ENCODE measurements around the gene CSF3R. TPM values are rescaled to one million over a fixed set of nuclear protein-coding genes. Genes with fewer than 3 reads are reported as not detected.

The CSF3R gene
- polyA plus RNA-seq, 1 of the 3 experiments (the other 2 are of a cell fraction) = not detected

DNA sequence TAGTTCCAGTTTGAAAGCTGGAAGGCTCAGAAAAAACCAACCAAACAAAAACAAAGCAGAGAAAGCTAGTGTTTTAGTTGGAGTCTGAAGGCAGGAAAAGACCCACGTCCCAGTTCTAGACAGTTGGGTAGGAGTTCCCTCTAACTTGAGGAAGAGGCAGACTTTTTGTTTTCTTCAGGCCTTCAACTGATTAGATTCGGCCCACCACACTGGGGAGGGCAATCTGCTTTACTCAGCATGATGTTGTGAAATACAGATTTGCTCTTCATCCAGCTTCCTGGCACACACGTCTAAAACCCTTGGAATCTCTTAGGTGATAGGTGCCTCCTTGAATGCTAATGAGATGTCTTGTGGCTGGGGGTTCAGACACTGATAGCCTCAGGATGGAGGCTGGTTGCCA, 49.1 kb upstream of the CSF3R start (continued):
- TF ChIP-seq IRF3 (IDR thresholded peaks at IDR 0.05; ENCODE audit: low read depth, low read length) (no peak), YY1 (IDR thresholded peaks at IDR 0.05; ENCODE audit: low read depth) (no peak), USF1 (IDR thresholded peaks at IDR 0.05; ENCODE audit: borderline replicate concordance, low read depth) (no peak), MEF2A (IDR thresholded peaks at IDR 0.05; ENCODE audit: borderline replicate concordance, low read depth) (no peak), TAF1 (IDR thresholded peaks at IDR 0.05; ENCODE audit: borderline replicate concordance, low read depth, low read length) (no peak), TEAD4 (IDR thresholded peaks at IDR 0.05; ENCODE audit: borderline replicate concordance, insufficient read depth) (no peak), TCF12 (IDR thresholded peaks at IDR 0.05) (no peak)
- TF ChIP-seq, protein P1, sequence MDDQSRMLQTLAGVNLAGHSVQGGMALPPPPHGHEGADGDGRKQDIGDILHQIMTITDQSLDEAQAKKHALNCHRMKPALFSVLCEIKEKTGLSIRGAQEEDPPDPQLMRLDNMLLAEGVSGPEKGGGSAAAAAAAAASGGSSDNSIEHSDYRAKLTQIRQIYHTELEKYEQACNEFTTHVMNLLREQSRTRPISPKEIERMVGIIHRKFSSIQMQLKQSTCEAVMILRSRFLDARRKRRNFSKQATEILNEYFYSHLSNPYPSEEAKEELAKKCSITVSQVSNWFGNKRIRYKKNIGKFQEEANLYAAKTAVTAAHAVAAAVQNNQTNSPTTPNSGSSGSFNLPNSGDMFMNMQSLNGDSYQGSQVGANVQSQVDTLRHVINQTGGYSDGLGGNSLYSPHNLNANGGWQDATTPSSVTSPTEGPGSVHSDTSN (IDR thresholded peaks at IDR 0.05) = no peak

GRCh38 chr1:36530791-36531190, 48.1 kb upstream of the CSF3R start:
- TF ChIP-seq RXRA (IDR thresholded peaks at IDR 0.05; ENCODE audit: borderline replicate concordance, low read depth) = no peak
- TF ChIP-seq SIN3A (IDR thresholded peaks at IDR 0.05; ENCODE audit: borderline replicate concordance, low read depth, low read length) = no peak
- TF ChIP-seq USF1 (IDR thresholded peaks at IDR 0.05; ENCODE audit: borderline replicate concordance, low read depth) = no peak
- no peak for TF ChIP-seq FOXJ3 (CRISPR knock-in tag; IDR thresholded peaks at IDR 0.05)
- TF ChIP-seq RAD21 (IDR thresholded peaks at IDR 0.05; ENCODE audit: low read length) = no peak
- TF ChIP-seq EZH2phosphoT487 (IDR thresholded peaks at IDR 0.05; ENCODE audit: borderline replicate concordance, low read depth) = no peak
- TF ChIP-seq CHD2 (IDR thresholded peaks at IDR 0.05; ENCODE audit: low read length, partially characterized antibody) = no peak
- no peak for TF ChIP-seq SMC3 (IDR thresholded peaks at IDR 0.05; ENCODE audit: low read depth, low read length)
- no peak for TF ChIP-seq NRF1 (IDR thresholded peaks at IDR 0.05; ENCODE audit: low read depth, low read length)
- TF ChIP-seq TCF12 (IDR thresholded peaks at IDR 0.05) = no peak
- TF ChIP-seq GABPA (IDR thresholded peaks at IDR 0.05; ENCODE audit: low read depth) = no peak
- TF ChIP-seq FOSL2 (IDR thresholded peaks at IDR 0.05; ENCODE audit: borderline replicate concordance, low read depth) = no peak
- no peak for TF ChIP-seq ELF1 (IDR thresholded peaks at IDR 0.05)
- TF ChIP-seq POLR2AphosphoS5 (IDR thresholded peaks at IDR 0.05; ENCODE audit: low read depth, low read length) = no peak
- no peak for TF ChIP-seq NFIC (IDR thresholded peaks at IDR 0.05; ENCODE audit: borderline replicate concordance)
- TF ChIP-seq, protein P2, sequence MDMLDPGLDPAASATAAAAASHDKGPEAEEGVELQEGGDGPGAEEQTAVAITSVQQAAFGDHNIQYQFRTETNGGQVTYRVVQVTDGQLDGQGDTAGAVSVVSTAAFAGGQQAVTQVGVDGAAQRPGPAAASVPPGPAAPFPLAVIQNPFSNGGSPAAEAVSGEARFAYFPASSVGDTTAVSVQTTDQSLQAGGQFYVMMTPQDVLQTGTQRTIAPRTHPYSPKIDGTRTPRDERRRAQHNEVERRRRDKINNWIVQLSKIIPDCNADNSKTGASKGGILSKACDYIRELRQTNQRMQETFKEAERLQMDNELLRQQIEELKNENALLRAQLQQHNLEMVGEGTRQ (IDR thresholded peaks at IDR 0.05; ENCODE audit: borderline replicate concordance, low read depth, low read length) = no peak
- DNase-seq = no peak
- Histone ChIP-seq H3K79me2 (ENCODE audit: insufficient read depth) (no peaks in the 10 kb centered on the region), H3K4me1 (ENCODE audit: control insufficient read depth in 1 of 2, insufficient read depth in 2 of 2, low read depth in 1 of 2, low read length in 1 of 2) (peaks cover 0 to 13% of the 10 kb centered on the region in 2 experiments; a peak in 1 of 4 replicates), H3K9ac (no peak overlapping the region), H3K4me3 (ENCODE audit: low read depth in 2 of 2, low read length in 1 of 2) (no peak overlapping the region), H3K27me3 (ENCODE audit: insufficient read depth) (no peaks in the 10 kb centered on the region), H3F3A (replicated peaks; ENCODE audit: insufficient read depth) (no peaks in the 10 kb centered on the region), H2AFZ (ENCODE audit: low read depth) (no peak overlapping the region), H3K27ac (ENCODE audit: low read depth in 2 of 2, low read length in 1 of 2) (no peak overlapping the region), H4K20me1 (ENCODE audit: insufficient read depth) (no peaks in the 10 kb centered on the region), H3K9me2 (no peaks in the 10 kb centered on the region), H3K36me3 (replicated peaks in 1 of 2; ENCODE audit: control insufficient read depth in 1 of 2, insufficient read depth in 2 of 2, low read length in 1 of 2) (no peaks in the 10 kb centered on the region), H3K9me3 (no peaks in the 10 kb centered on the region), H3K4me2 (no peak overlapping the region)
- ChIA-PET POLR2A (no interaction called here), CTCF (interaction anchor here (0.7 to 4.6 kb wide), 3 partner anchors 14 to 858 kb away, joined by 4 to 39 read pairs (median 7); no protein-coding TSS in a partner anchor)
- WGBS (ENCODE audit: low lambda C conversion rate) = 37% methylated on average over 6 of the region's 6 CpGs
